H1 (cell line): ENCODE results near the gene MZT1. TPM values are rescaled to one million over a fixed set of nuclear protein-coding genes. Genes with fewer than 3 reads are reported as not detected.

Experiments
- CTCF ChIA-PET: fragments of 300-600 bp; sonication (Branson Sonifier 250); formaldehyde crosslinking; loops from one replicate; lab custom pipeline; 2021; ENCODE audit not compliant: partially characterized antibody; lab: Charles Lee
- POLR2A ChIA-PET: fragments of 300-600 bp; sonication (Branson Sonifier 250); formaldehyde crosslinking; loops from one replicate; lab custom pipeline; 2021; ENCODE audit warnings: inconsistent platforms; ENCODE audit not compliant: partially characterized antibody; lab: Charles Lee
- DNase-seq, 2 experiments: peaks; one replicate each; pipeline versions ENCODE4 v3.0.0 to v3.0.0-alpha.2; 2010 to 2022; ENCODE audit warnings: low spot score in 2 of 2, low read depth in 1 of 2, mixed read lengths in 1 of 2
- FAIRE-seq: peaks from 2 replicates; lab custom pipeline; 2011; peaks lifted over from hg19 to GRCh38; lab: Jason Lieb, UNC
- H2AFZ ChIP-seq: 2 replicates; pipeline ENCODE4 v1.8.1; 2012; ENCODE audit warnings: low read length, inconsistent platforms
- H2AK5ac ChIP-seq: 2 replicates; pipeline ENCODE4 v1.6.1; 2013; ENCODE audit warnings: low read depth, low read length
- H2BK120ac ChIP-seq: replicated peaks from 2 replicates; pipeline ENCODE3; 2013; ENCODE audit warnings: low read depth, low read length, inconsistent platforms
- H2BK12ac ChIP-seq: 2 replicates; pipeline ENCODE4 v1.6.1; 2013; ENCODE audit warnings: low read depth, low read length
- H2BK15ac ChIP-seq: 2 replicates; pipeline ENCODE4 v1.6.1; 2013; ENCODE audit warnings: low read length
- H2BK20ac ChIP-seq: 2 replicates; pipeline ENCODE4 v1.6.1; 2013; ENCODE audit warnings: low read length
- H2BK5ac ChIP-seq: 2 replicates; pipeline ENCODE4 v1.6.1; 2013; ENCODE audit warnings: low read depth, low read length
- H3K14ac ChIP-seq: 2 replicates; pipeline ENCODE4 v1.6.1; 2013; ENCODE audit warnings: inconsistent platforms; ENCODE audit not compliant: insufficient read length
- H3K18ac ChIP-seq: 2 replicates; pipeline ENCODE4 v1.6.1; 2013; ENCODE audit warnings: low read length; ENCODE audit errors: extremely low read depth
- H3K23ac ChIP-seq: 2 replicates; pipeline ENCODE4 v1.6.1; 2013; ENCODE audit warnings: inconsistent platforms; ENCODE audit not compliant: insufficient read length
- H3K23me2 ChIP-seq: 2 replicates; pipeline ENCODE4 v1.6.1; 2013; ENCODE audit warnings: low read depth, low read length
- H3K27ac ChIP-seq: 2 replicates; pipeline ENCODE4 v1.6.1; 2011; ENCODE audit warnings: low read depth, low read length, inconsistent platforms
- H3K27me3 ChIP-seq, 4 experiments: replicated peaks in 1 of 4; 1 replicate in 1 of 4; 2 replicates in 3 of 4; pipeline versions ENCODE4 v1.6.1 to v1.8.1; 2011 to 2013; ENCODE audit warnings: low read length in 3 of 4, mild to moderate bottlenecking in 3 of 4, inconsistent platforms in 2 of 4, mixed read lengths in 2 of 4, moderate library complexity in 1 of 4; ENCODE audit not compliant: control insufficient read depth in 3 of 4, insufficient read depth in 3 of 4; ENCODE audit errors: extremely low read depth in 1 of 4
- H3K36me3 ChIP-seq, 4 experiments: 2 replicates each; pipeline versions ENCODE4 v1.6.1 to v1.8.1; 2011 to 2013; ENCODE audit warnings: mild to moderate bottlenecking in 4 of 4, low read length in 3 of 4, moderate library complexity in 2 of 4, control low read depth in 1 of 4, inconsistent platforms in 1 of 4; ENCODE audit not compliant: insufficient read depth in 4 of 4, control insufficient read depth in 2 of 4
- H3K4ac ChIP-seq: replicated peaks from 2 replicates; pipeline ENCODE3; 2013; ENCODE audit warnings: low read length, low read depth, mixed read lengths, inconsistent platforms; ENCODE audit not compliant: insufficient read length
- H3K4me1 ChIP-seq, 4 experiments: replicated peaks in 1 of 4; 1 replicate in 1 of 4; 2 replicates in 3 of 4; pipeline versions ENCODE4 v1.6.1 to v1.8.1; 2011 to 2013; ENCODE audit warnings: low read length in 3 of 4, inconsistent platforms in 2 of 4, mixed read lengths in 1 of 4; ENCODE audit not compliant: insufficient read depth in 4 of 4, control insufficient read depth in 3 of 4
- H3K4me2 ChIP-seq, 2 experiments: 2 replicates each; pipeline versions ENCODE4 v1.6.1 to v1.8.1; 2011 to 2013; ENCODE audit warnings: low read depth in 2 of 2, low read length in 2 of 2, control low read depth in 1 of 2, inconsistent platforms in 1 of 2, mild to moderate bottlenecking in 1 of 2; ENCODE audit not compliant: insufficient read depth in 1 of 2
- H3K4me3 ChIP-seq, 4 experiments: fragments of 200-600, 300-600 bp in 1 of 4; sonication (generic), shearing (Covaris generic), sonication (Bioruptor Twin) in 1 of 4; 2 replicates each; pipeline versions ENCODE4 v1.5.1 to v1.8.1; 2011 to 2016; ENCODE audit warnings: low read length in 4 of 4, low read depth in 3 of 4, control low read depth in 2 of 4, inconsistent platforms in 2 of 4, mild to moderate bottlenecking in 2 of 4, mixed read lengths in 1 of 4, moderate library complexity in 1 of 4; ENCODE audit not compliant: insufficient read depth in 2 of 4; ENCODE audit errors: extremely low read depth in 1 of 4
- H3K56ac ChIP-seq: replicated peaks from 2 replicates; pipeline ENCODE3; 2013; ENCODE audit warnings: low read depth, mild to moderate bottlenecking, mixed read lengths, low read length, inconsistent platforms; ENCODE audit not compliant: insufficient read length
- H3K79me1 ChIP-seq: 2 replicates; pipeline ENCODE4 v1.6.1; 2013; ENCODE audit warnings: low read depth, low read length, control low read depth
- H3K79me2 ChIP-seq, 2 experiments: 2 replicates each; pipeline versions ENCODE4 v1.6.1 to v1.8.1; 2012 to 2013; ENCODE audit warnings: low read length in 2 of 2, mild to moderate bottlenecking in 2 of 2, inconsistent platforms in 1 of 2; ENCODE audit not compliant: insufficient read depth in 2 of 2, control insufficient read depth in 1 of 2
- H3K9ac ChIP-seq, 4 experiments: replicated peaks in 1 of 4; 1 replicate in 1 of 4; 2 replicates in 3 of 4; pipeline versions ENCODE4 v1.6.1 to v1.8.1; 2011 to 2013; ENCODE audit warnings: low read depth in 3 of 4, low read length in 3 of 4, control low read depth in 2 of 4, mild to moderate bottlenecking in 2 of 4, moderate library complexity in 2 of 4, inconsistent platforms in 1 of 4; ENCODE audit errors: extremely low read depth in 1 of 4
- H3K9me3 ChIP-seq, 2 experiments: 2 replicates each; pipeline versions ENCODE4 v1.6.1 to v1.8.1; 2012 to 2013; ENCODE audit warnings: mild to moderate bottlenecking in 2 of 2, moderate library complexity in 2 of 2, control low read depth in 1 of 2, inconsistent platforms in 1 of 2, low read depth in 1 of 2, low read length in 1 of 2, mixed read lengths in 1 of 2; ENCODE audit not compliant: insufficient read depth in 2 of 2
- H4K20me1 ChIP-seq, 2 experiments: replicated peaks in 1 of 2; 2 replicates each; pipeline versions ENCODE3 to v1.8.1; 2011 to 2013; ENCODE audit warnings: inconsistent platforms in 2 of 2, low read length in 2 of 2, mild to moderate bottlenecking in 1 of 2; ENCODE audit not compliant: insufficient read depth in 2 of 2, control insufficient read depth in 1 of 2
- H4K5ac ChIP-seq: 2 replicates; pipeline ENCODE4 v1.6.1; 2013; ENCODE audit warnings: low read length, low read depth, mixed read lengths, inconsistent platforms; ENCODE audit not compliant: insufficient read length
- H4K8ac ChIP-seq: 2 replicates; pipeline ENCODE4 v1.8.0; 2013; ENCODE audit warnings: mild to moderate bottlenecking, moderate library complexity, low read length, inconsistent platforms; ENCODE audit not compliant: insufficient read depth; ENCODE audit errors: extremely low read depth
- H4K91ac ChIP-seq: replicated peaks from 2 replicates; pipeline ENCODE3; 2013; ENCODE audit warnings: low read length, mixed read lengths, inconsistent platforms; ENCODE audit not compliant: insufficient read length
- WGBS, 2 experiments: shearing (Covaris generic) in 1 of 2; methylation state at CpG; one replicate each; pipeline versions ENCODE4 v1.1.6 to v1.1.7; 2013 to 2015; ENCODE audit warnings: low lambda C conversion rate in 2 of 2, mixed read lengths in 2 of 2, inconsistent platforms in 1 of 2, low coverage in 1 of 2, missing lambda C conversion rate in 1 of 2; ENCODE audit not compliant: insufficient replicate concordance in 2 of 2, insufficient coverage in 1 of 2, insufficient read length in 1 of 2; ENCODE audit errors: extremely low coverage in 1 of 2, missing lambda C conversion rate in 1 of 2; 5-methylcytosine and 5-hydroxymethylcytosine counted together
- polyA plus RNA-seq, 7 experiments: library from polyadenylated mRNA; depleted of rRNA in 3 of 7; stranded (reverse) in 5 of 7; unstranded in 2 of 7; fragments of >200 nt in 5 of 7; fragments of 200-250 nt in 2 of 7; gene quantifications; 1 replicate in 5 of 7; 2 replicates in 1 of 7; 4 replicates in 1 of 7; pipeline versions ENCODE4 v1.2.1 to v1.2.3, GENCODE V29; 2011 to 2013; ENCODE audit warnings: missing spikeins in 2 of 7, mixed read lengths in 2 of 7
- total RNA-seq: library from RNA; stranded (reverse); fragmentation: NEBNext Ultra II Directional; extraction: Animal tissue kit (Norgen Biotek cat#: 25700); gene quantifications from 2 replicates; pipeline ENCODE4 v1.2.1, GENCODE V29; 2021

Gene MZT1
- total and polyA plus RNA-seq, 2 of the 8 experiments (the other 6 are each of a cell fraction or from before 2014, with no cell fraction given), result 8.8 to 25.2 TPM

GRCh38 chr13:72686766-72687165, 40.7 kb downstream of the MZT1 start:
- Histone ChIP-seq H2BK15ac (no peak overlapping the region), H3K23me2 (no peaks in the 10 kb centered on the region; the same call in 1 of the 2 replicates), H3K27me3 (no peaks in the 10 kb centered on the region), H3K56ac (no peak overlapping the region), H3K9me3 (no peaks in the 10 kb centered on the region; a peak in 1 of 4 replicates), H2AK5ac (no peak overlapping the region), H4K91ac (no peak overlapping the region), H3K14ac (no peak overlapping the region), H2BK120ac (no peak overlapping the region), H3K18ac (no peak overlapping the region), H3K23ac (no peak overlapping the region), H2BK12ac (no peak overlapping the region), H3K9ac (no peak overlapping the region), H3K4me3 (no peak overlapping the region), H3K4me1 (no peaks in the 10 kb centered on the region), H2BK5ac (no peak overlapping the region), H3K4me2 (no peak overlapping the region), H3K79me2 (no peaks in the 10 kb centered on the region), H3K36me3 (no peaks in the 10 kb centered on the region; a peak in 1 of 8 replicates), H4K5ac (no peak overlapping the region), H3K79me1 (no peaks in the 10 kb centered on the region), H4K8ac (no peak overlapping the region), H3K4ac (no peak overlapping the region), H2AFZ (no peak overlapping the region), H3K27ac (no peak overlapping the region), H4K20me1 (no peaks in the 10 kb centered on the region), H2BK20ac (no peak overlapping the region)
- FAIRE-seq (no peak), DNase-seq (no peak)
- CTCF ChIA-PET, result interaction anchor here (1.2 to 1.7 kb wide), 2 partner anchors 15 to 38 kb away, joined by 3 to 7 read pairs; no protein-coding TSS in a partner anchor
- WGBS, 2 experiments, result 88% methylated on average over 3 of the region's 3 CpGs; no CpG with 5 or more reads in 1 of the 2 experiments
- POLR2A ChIA-PET, result no interaction called here
